ENCODE measurements around the gene ABCD4.

The ABCD4 gene

DNA sequence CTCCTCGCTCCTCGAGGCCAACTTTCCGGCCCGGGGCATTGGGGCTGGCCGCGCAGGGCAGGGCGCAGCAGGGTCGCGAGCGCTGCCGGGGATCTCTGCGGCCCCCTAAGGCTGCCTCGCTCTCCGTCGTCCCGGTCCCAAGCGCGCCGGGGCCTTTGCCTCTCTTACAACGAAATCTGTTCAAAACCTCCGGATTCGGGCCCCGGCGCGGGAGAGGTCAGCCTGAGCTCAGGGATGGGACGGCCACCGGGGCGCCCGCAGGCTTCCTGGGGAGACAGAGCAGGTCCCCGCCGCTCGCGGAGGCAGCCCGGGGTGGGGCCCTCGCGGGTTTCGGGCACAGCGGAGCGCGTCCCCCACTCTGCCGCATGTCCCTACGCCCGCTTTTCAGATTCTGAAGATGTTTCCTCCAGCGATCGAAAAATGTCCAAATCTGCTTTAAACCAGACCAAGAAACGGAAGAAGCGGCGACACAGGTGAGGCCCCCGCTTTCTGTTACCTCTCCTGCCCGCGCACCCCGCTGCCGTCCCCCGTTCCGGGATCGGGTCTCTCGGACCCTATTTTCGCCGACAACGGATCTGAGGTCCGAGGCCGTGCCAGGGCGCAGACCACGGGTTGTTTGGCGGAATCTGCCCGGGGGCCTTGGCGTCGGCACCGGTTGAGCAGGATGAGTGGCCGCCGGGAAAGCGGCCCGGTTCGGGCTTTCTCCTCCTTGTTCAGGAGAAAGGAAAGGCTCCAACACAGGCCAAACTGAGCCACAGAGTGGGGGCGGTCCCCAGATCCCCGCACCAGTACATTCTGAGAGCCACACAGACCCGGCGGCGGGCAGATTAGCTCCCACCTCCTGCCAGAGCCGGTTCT lies 61.7 kb downstream of the ABCD4 start:
- TF ChIP-seq, protein P1, sequence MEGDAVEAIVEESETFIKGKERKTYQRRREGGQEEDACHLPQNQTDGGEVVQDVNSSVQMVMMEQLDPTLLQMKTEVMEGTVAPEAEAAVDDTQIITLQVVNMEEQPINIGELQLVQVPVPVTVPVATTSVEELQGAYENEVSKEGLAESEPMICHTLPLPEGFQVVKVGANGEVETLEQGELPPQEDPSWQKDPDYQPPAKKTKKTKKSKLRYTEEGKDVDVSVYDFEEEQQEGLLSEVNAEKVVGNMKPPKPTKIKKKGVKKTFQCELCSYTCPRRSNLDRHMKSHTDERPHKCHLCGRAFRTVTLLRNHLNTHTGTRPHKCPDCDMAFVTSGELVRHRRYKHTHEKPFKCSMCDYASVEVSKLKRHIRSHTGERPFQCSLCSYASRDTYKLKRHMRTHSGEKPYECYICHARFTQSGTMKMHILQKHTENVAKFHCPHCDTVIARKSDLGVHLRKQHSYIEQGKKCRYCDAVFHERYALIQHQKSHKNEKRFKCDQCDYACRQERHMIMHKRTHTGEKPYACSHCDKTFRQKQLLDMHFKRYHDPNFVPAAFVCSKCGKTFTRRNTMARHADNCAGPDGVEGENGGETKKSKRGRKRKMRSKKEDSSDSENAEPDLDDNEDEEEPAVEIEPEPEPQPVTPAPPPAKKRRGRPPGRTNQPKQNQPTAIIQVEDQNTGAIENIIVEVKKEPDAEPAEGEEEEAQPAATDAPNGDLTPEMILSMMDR (conservative IDR thresholded peaks at IDR 0.05) = no peak
- no peak overlapping the region for H3K27ac ChIP-seq

DNA sequence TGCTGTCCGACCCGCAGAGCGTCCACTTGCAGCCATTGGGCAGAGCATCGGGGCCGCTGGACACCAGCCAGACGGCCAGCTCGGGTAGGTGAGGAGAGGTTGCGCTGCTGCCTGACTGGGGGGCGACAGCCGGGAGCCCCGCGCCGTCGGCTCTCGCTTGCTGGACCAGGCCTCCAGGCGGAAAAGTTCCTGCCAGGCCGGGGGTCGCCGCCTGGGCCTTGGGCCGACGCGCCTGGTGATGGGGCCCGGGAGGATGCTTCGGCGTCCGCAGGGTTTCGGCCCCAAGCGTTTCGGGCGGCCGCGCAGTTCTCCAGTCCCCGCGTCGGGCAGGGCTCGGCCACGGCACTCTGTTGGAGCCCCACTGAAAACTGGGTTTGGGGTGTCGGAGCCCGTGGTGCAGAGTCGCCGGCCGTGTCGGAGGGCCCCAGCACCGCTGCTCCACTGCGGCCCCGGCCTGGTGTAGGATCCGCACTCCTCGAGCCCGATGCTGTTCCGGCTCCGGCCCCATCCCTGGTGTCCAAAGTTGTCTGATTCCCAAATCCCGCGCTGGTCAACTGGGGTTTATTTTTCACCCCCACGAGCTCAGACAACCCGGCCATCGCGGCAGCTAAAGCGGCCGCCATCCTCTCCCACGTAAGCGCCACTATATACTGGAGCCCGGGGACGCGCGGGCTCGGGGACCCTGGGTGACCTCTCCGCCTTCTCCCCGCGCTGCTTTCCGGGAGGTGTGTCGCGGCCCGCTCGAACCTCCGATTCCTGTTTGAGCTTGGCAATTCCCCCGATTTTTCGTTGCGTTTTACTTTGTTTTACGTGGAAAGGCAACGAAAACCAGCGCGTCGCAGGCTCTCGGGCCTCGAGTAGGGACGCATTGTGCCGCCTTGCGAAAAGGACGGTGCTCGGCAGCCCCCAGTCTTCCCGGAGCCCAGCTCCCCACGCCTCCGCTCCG lies 62.6 kb downstream of the ABCD4 start:
- TF ChIP-seq, protein P1 (conservative IDR thresholded peaks at IDR 0.05) = no peak
- no peak overlapping the region for H3K27ac ChIP-seq

DNA sequence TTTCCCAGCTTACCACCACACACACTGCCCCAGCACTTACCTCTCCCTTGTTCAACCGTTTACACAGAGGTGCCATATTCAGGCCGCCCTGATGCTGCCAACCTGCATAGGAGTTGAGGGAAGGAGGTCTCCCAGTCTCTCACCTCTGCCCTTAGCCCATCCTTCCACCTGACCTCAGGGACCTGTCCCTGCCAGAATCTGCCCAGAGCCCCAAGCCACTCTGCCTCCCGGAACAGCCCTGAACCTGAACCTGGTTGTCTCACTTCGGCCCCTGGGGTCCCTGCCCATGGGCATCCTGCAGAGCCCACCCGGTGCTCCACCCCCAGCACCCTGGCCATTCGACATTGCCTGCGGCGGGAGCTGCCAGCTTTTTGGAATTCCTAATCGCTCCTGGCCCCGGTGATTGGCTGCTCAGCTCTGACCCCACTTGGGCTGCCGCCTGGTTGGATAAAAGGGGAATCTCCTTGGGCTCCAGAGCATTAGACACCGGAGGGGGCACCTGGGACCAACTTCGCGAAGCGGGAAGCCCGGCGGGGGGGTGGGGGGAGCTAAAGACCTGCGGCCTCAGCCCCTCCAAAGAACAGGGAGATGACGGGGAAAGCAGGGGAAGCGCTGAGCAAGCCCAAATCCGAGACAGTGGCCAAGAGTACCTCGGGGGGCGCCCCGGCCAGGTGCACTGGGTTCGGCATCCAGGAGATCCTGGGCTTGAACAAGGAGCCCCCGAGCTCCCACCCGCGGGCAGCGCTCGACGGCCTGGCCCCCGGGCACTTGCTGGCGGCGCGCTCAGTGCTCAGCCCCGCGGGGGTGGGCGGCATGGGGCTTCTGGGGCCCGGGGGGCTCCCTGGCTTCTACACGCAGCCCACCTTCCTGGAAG lies 63.5 kb downstream of the ABCD4 start, which contains the start of gene VSX2:
VSX2 (plus strand) TSS at position 476 of the 874 bp plus-strand sequence; CDS start at position 589, 113 bp downstream.
- TF ChIP-seq, protein P1 (conservative IDR thresholded peaks at IDR 0.05) = no peak
- no peak within 1 kb of the TSS for H3K27ac ChIP-seq

DNA sequence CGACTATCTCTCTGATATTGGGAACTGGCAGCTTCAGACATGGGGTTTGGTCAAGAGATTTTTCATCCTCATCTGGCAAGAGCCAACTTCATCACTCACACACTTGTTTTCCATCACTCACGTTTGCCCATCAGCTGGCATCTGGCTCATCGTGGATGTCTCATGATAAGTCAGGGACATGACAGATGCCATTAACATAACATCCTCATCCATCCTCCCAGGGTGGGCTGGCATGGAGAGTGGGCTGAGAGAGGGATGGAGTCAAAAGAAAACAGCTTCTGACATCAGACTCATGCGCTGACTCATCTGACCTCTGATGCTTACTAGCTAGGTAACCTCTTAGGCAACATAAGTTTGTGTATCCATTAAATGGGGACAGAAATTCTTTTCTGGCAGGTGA lies 65.3 kb downstream of the ABCD4 start:
- TF ChIP-seq, protein P1 (conservative IDR thresholded peaks at IDR 0.05) = no peak

More for the DNA sequence above, 65.3 kb downstream of the ABCD4 start:
- H3K27ac ChIP-seq = no peak overlapping the region
